K562 (cell line): ENCODE data around the gene CCDC137. TPM values are rescaled to one million over a fixed set of nuclear protein-coding genes. Genes with fewer than 3 reads are reported as not detected.

Experiments
- BRF1 ChIP-seq: IDR thresholded peaks from 3 replicates; pipeline ENCODE4 v1.6.1; 2011; ENCODE audit warnings: borderline replicate concordance, mild to moderate bottlenecking; ENCODE audit not compliant: insufficient read length; ENCODE audit errors: extremely low read depth
- ELF2 ChIP-seq: fragments of 250-450 bp; sonication (Bioruptor Pico); IDR thresholded peaks from 2 replicates; pipeline ENCODE4 v1.5.0; 2021; ENCODE audit warnings: mild to moderate bottlenecking
- ESRRA ChIP-seq: fragments of 450-650 bp; IDR thresholded peaks from 2 replicates; pipeline ENCODE4 v1.6.1; 2014; ENCODE audit warnings: low read depth, mild to moderate bottlenecking, moderate library complexity, borderline replicate concordance
- HEY1 ChIP-seq: fragments of 250-450 bp; sonication (Bioruptor Pico); IDR thresholded peaks from 2 replicates; pipeline ENCODE4 v1.5.0; 2020; ENCODE audit warnings: mild to moderate bottlenecking, moderate library complexity, borderline replicate concordance
- HNRNPL ChIP-seq: fragments of 200-400 bp; formaldehyde crosslinking; IDR thresholded peaks from 2 replicates; pipeline ENCODE4 v1.6.1; 2017; ENCODE audit warnings: low read depth, mild to moderate bottlenecking, low read length
- MTF1 ChIP-seq: fragments of 250-450 bp; sonication (Bioruptor Pico); IDR thresholded peaks from 2 replicates; pipeline ENCODE4 v1.9.0; 2021; ENCODE audit warnings: moderate library complexity, mild to moderate bottlenecking, inconsistent platforms, borderline replicate concordance
- MXI1 ChIP-seq: IDR thresholded peaks from 2 replicates; pipeline ENCODE4 v1.6.1; 2011; ENCODE audit warnings: low read depth, mild to moderate bottlenecking, improper control_type of control experiment, low read length
- TEAD4 ChIP-seq, 2 experiments: sonication (generic) in 1 of 2; formaldehyde crosslinking in 1 of 2; IDR thresholded peaks; 2 replicates each; pipeline versions ENCODE4 v1.6.1 to v1.8.0; 2012 to 2022; ENCODE audit warnings: borderline replicate concordance in 1 of 2, inconsistent platforms in 1 of 2, low read length in 1 of 2, mild to moderate bottlenecking in 1 of 2, missing genetic modification reagents in 1 of 2
- THRA ChIP-seq: fragments of 450-650 bp; IDR thresholded peaks from 2 replicates; pipeline ENCODE4 v1.6.1; 2017; ENCODE audit warnings: mild to moderate bottlenecking, moderate library complexity
- XRCC4 ChIP-seq: IDR thresholded peaks from one replicate; pipeline ENCODE4 v1.6.1; 2011; ENCODE audit not compliant: insufficient read depth, insufficient read length; ENCODE audit errors: extremely low read depth
- ZBTB17 ChIP-seq: fragments of 450-650 bp; formaldehyde crosslinking; IDR thresholded peaks from 2 replicates; pipeline ENCODE4 v1.4.0; 2020; ENCODE audit warnings: mild to moderate bottlenecking
- ZNF253 ChIP-seq: fragments of 250-450 bp; sonication (Bioruptor Pico); conservative IDR thresholded peaks from 2 replicates; pipeline ENCODE4 v1.6.1; 2021; ENCODE audit warnings: mild to moderate bottlenecking
- ZNF282 ChIP-seq: sonication (generic); formaldehyde crosslinking; IDR thresholded peaks from 2 replicates; pipeline ENCODE4 v1.8.1; 2023; ENCODE audit warnings: missing genetic modification reagents
- polyA plus RNA-seq, 8 experiments: library from polyadenylated mRNA; depleted of rRNA in 4 of 8; stranded (reverse) in 5 of 8; unstranded in 3 of 8; fragments of >200 nt; fragmentation: Nextera tagmentation in 2 of 8; fragmentation: Illumina TruSeq in 1 of 8; extraction: Ambion mirVana in 2 of 8; extraction: Trizol in 1 of 8; gene quantifications; 2 replicates each; pipeline versions ENCODE4 v1.2.1 to v1.2.3, GENCODE V29; 2011 to 2014; ENCODE audit warnings: inconsistent platforms in 1 of 8, missing spikeins in 1 of 8
- total RNA-seq, 7 experiments: library from RNA; depleted of rRNA in 6 of 7; stranded (reverse); fragments of >200 nt in 6 of 7; fragmentation: Illumina TruSeq in 2 of 7; extraction: Trizol in 2 of 7; gene quantifications; 2 replicates each; pipeline versions ENCODE4 v1.2.1 to v1.2.3, GENCODE V29; 2011 to 2021; ENCODE audit warnings: low replicate concordance in 1 of 7
- TF ChIP-seq, protein P1 (sequence below): sonication (generic); formaldehyde crosslinking; IDR thresholded peaks from 2 replicates; pipeline ENCODE4 v1.8.0; 2023; ENCODE audit warnings: mild to moderate bottlenecking, missing genetic modification reagents
- TF ChIP-seq, protein P2 (sequence below), 3 experiments: IDR thresholded peaks in 2 of 3; conservative IDR thresholded peaks in 1 of 3; 2 replicates each; pipeline ENCODE4 v1.5.1; 2011 to 2012; ENCODE audit warnings: low read length in 3 of 3, mild to moderate bottlenecking in 3 of 3, control low read depth in 2 of 3, improper control_type of control experiment in 1 of 3, inconsistent platforms in 1 of 3, low read depth in 1 of 3, mixed read lengths in 1 of 3, moderate library complexity in 1 of 3; ENCODE audit not compliant: insufficient read depth in 2 of 3
- TF ChIP-seq, protein P3 (sequence below): sonication (generic); formaldehyde crosslinking; IDR thresholded peaks from 2 replicates; pipeline ENCODE4 v1.8.0; 2022; ENCODE audit warnings: mild to moderate bottlenecking, missing genetic modification reagents

Gene CCDC137
- total and polyA plus RNA-seq, 9 of the 15 experiments (the other 6 are each of a cell fraction or from before 2014, with no cell fraction given), result 2.3 to 68.1 (median 38.3) TPM

- TF ChIP-seq, protein P1, sequence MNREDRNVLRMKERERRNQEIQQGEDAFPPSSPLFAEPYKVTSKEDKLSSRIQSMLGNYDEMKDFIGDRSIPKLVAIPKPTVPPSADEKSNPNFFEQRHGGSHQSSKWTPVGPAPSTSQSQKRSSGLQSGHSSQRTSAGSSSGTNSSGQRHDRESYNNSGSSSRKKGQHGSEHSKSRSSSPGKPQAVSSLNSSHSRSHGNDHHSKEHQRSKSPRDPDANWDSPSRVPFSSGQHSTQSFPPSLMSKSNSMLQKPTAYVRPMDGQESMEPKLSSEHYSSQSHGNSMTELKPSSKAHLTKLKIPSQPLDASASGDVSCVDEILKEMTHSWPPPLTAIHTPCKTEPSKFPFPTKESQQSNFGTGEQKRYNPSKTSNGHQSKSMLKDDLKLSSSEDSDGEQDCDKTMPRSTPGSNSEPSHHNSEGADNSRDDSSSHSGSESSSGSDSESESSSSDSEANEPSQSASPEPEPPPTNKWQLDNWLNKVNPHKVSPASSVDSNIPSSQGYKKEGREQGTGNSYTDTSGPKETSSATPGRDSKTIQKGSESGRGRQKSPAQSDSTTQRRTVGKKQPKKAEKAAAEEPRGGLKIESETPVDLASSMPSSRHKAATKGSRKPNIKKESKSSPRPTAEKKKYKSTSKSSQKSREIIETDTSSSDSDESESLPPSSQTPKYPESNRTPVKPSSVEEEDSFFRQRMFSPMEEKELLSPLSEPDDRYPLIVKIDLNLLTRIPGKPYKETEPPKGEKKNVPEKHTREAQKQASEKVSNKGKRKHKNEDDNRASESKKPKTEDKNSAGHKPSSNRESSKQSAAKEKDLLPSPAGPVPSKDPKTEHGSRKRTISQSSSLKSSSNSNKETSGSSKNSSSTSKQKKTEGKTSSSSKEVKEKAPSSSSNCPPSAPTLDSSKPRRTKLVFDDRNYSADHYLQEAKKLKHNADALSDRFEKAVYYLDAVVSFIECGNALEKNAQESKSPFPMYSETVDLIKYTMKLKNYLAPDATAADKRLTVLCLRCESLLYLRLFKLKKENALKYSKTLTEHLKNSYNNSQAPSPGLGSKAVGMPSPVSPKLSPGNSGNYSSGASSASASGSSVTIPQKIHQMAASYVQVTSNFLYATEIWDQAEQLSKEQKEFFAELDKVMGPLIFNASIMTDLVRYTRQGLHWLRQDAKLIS, result no peak
- no peak for TF ChIP-seq MTF1 (CRISPR knock-in tag)
- no peak for TF ChIP-seq ZNF282 (CRISPR knock-in tag)
- TF ChIP-seq HEY1 (CRISPR knock-in tag), result no peak
- no peak for TF ChIP-seq TEAD4 (IDR thresholded peaks at IDR 0.05; ENCODE audit: low read length)
- no peak for TF ChIP-seq TEAD4 (CRISPR knock-in tag; IDR thresholded peaks at IDR 0.05; ENCODE audit: borderline replicate concordance)
- no peak for TF ChIP-seq HNRNPL
- TF ChIP-seq ELF2 (CRISPR knock-in tag), result no peak
- no peak for TF ChIP-seq ZBTB17 (CRISPR knock-in tag)
- TF ChIP-seq, protein P2, sequence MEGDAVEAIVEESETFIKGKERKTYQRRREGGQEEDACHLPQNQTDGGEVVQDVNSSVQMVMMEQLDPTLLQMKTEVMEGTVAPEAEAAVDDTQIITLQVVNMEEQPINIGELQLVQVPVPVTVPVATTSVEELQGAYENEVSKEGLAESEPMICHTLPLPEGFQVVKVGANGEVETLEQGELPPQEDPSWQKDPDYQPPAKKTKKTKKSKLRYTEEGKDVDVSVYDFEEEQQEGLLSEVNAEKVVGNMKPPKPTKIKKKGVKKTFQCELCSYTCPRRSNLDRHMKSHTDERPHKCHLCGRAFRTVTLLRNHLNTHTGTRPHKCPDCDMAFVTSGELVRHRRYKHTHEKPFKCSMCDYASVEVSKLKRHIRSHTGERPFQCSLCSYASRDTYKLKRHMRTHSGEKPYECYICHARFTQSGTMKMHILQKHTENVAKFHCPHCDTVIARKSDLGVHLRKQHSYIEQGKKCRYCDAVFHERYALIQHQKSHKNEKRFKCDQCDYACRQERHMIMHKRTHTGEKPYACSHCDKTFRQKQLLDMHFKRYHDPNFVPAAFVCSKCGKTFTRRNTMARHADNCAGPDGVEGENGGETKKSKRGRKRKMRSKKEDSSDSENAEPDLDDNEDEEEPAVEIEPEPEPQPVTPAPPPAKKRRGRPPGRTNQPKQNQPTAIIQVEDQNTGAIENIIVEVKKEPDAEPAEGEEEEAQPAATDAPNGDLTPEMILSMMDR (IDR thresholded peaks at IDR 0.05 in 2 of 3, conservative IDR thresholded peaks at IDR 0.05 in 1 of 3; ENCODE audit: insufficient read depth in 2 of 3, low read depth in 1 of 3, low read length in 3 of 3), result peak; percentile 52 to 71 (median 63)
- TF ChIP-seq XRCC4, result no peak
- TF ChIP-seq MXI1, result no peak
- no peak for TF ChIP-seq BRF1
- no peak for TF ChIP-seq ZNF253 (CRISPR knock-in tag)
- TF ChIP-seq, protein P3, sequence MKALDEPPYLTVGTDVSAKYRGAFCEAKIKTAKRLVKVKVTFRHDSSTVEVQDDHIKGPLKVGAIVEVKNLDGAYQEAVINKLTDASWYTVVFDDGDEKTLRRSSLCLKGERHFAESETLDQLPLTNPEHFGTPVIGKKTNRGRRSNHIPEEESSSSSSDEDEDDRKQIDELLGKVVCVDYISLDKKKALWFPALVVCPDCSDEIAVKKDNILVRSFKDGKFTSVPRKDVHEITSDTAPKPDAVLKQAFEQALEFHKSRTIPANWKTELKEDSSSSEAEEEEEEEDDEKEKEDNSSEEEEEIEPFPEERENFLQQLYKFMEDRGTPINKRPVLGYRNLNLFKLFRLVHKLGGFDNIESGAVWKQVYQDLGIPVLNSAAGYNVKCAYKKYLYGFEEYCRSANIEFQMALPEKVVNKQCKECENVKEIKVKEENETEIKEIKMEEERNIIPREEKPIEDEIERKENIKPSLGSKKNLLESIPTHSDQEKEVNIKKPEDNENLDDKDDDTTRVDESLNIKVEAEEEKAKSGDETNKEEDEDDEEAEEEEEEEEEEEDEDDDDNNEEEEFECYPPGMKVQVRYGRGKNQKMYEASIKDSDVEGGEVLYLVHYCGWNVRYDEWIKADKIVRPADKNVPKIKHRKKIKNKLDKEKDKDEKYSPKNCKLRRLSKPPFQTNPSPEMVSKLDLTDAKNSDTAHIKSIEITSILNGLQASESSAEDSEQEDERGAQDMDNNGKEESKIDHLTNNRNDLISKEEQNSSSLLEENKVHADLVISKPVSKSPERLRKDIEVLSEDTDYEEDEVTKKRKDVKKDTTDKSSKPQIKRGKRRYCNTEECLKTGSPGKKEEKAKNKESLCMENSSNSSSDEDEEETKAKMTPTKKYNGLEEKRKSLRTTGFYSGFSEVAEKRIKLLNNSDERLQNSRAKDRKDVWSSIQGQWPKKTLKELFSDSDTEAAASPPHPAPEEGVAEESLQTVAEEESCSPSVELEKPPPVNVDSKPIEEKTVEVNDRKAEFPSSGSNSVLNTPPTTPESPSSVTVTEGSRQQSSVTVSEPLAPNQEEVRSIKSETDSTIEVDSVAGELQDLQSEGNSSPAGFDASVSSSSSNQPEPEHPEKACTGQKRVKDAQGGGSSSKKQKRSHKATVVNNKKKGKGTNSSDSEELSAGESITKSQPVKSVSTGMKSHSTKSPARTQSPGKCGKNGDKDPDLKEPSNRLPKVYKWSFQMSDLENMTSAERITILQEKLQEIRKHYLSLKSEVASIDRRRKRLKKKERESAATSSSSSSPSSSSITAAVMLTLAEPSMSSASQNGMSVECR, result no peak
- TF ChIP-seq THRA, result no peak
- TF ChIP-seq ESRRA, result peak; percentile 66
Measured at GRCh38 chr17:81712468-81713003, 46.0 kb downstream of the CCDC137 start (continued).
